RKO (cell line): Measurements from ENCODE around the gene GATAD2A.

ENCODE experiments used
- DNase-seq: peaks from one replicate; pipeline ENCODE4 v3.0.0-alpha.2; 2016; ENCODE audit warnings: low spot score

Gene GATAD2A

DNA sequence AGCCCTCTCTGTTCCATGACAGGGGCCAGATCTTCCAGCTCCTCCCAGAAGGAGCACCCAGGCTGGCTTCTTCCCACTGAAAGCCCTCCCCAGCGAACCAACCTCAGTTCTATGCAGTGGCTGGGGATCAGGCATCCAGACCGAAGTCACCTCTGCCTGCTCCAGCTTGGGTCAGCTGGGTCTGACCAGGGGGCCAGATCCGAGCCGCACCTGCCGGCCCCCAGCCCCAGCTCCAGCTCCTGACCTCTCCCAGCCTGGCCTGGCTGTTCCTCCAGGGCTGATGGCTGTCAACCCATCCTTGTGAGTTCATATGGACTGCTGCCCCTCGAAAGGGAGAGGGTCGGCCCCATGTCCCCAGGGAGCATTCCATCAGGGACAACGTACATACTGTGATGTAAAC is 101.9 kb downstream of the GATAD2A start:
- no peak for DNase-seq

- no peak for DNase-seq
Measured at GRCh38 chr19:19508217-19508616, 102.7 kb downstream of the GATAD2A start.

DNA sequence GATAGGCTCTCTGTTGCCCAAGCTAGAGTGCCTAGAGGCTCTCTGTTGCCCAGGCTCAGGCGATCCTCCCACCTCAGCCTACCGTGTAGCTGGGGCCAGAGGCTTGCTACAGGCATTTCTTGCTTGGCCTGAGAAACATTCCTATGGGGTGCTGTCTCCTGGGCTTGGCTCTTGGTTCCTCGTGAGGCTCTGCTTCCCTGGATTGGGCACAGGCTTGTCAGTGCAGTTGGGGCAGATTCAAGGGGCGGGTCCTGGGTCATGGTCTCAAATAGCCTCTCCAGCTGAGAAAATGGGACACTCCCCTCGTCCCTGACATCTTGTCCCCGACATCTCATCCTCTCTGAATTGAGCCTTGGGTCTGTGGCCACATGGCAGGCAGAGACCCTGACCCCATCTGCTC is 105.0 kb downstream of the GATAD2A start:
- DNase-seq: no peak

- no peak for DNase-seq
Measured at GRCh38 chr19:19513682-19514081, 108.2 kb downstream of the GATAD2A start.

DNA sequence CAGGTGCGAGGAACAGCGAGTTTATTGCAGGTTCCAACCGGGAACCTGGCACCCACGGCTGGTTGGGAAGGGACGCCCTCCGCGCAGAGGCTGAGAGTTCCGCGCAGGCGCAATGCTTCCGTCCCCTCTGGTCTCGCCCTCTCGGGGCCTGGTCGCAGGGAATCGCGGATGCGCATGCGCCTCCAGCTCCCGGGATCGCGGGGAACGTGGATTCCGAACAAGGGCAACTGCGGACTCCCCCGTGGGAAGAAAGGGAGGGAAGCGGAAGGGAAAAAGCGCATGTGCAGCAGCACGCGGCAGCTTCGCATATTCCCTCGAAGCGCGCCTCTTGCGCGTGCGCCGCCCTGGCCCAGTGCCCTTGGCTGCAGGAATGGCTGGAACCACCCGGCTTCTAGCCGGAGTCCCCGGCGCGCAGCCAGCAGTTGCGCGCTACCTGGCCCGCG is 108.8 kb downstream of the GATAD2A start:
- DNase-seq: no peak

DNA sequence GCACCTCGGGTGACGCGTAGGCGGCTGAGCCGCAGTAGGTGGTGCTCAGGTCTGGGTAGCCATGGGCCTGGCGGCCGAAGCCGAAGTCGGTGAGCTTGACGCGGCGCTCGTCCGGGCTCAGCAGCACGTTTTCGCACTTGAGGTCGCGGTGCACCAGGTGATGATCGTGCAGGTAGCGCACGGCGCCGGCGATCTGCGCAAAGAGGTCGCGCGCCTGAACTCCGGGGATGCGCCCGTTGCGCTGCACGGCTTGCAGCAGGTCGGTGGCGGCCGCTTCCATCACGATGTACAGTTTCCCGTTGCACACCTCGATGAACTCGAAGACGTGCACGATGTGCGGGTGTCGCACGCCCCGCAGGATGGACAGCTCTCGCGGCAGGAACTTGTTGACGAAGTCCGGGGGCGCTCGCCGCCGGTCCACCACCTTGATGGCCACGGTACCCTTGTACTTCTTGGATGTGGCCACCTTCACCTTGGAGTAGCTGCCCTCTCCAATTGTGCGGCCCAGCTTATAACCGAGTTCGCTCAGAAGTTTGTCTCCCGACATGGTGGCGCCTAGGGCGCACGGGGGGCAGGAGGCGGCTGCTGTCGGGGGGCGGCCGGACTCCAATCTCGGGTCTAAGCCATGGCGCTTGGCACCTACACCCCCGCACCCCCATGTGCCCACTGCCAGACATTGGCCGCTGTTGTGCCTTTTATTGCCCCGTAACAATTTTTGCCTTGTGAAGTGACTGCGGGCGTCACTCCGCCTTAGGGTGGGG is 109.6 kb downstream of the GATAD2A start, which contains the start of gene TSSK6:
TSSK6 (minus strand) TSS at position 668 of the 761 bp plus-strand sequence; CDS start at position 547, 121 bp downstream.
- no peak for DNase-seq

- DNase-seq: peak; percentile 90
Measured at GRCh38 chr19:19515642-19516519, 110.4 kb downstream of the GATAD2A start, which contains the start of gene NDUFA13. Gene NDUFA13 (plus strand): TSS chr19:19516225. CDS start chr19:19516239, 14 bp downstream.

- no peak for DNase-seq
Measured at GRCh38 chr19:19517235-19517619, 111.8 kb downstream of the GATAD2A start.

- DNase-seq: no peak
Measured at GRCh38 chr19:19520989-19521388, 115.5 kb downstream of the GATAD2A start.

DNA sequence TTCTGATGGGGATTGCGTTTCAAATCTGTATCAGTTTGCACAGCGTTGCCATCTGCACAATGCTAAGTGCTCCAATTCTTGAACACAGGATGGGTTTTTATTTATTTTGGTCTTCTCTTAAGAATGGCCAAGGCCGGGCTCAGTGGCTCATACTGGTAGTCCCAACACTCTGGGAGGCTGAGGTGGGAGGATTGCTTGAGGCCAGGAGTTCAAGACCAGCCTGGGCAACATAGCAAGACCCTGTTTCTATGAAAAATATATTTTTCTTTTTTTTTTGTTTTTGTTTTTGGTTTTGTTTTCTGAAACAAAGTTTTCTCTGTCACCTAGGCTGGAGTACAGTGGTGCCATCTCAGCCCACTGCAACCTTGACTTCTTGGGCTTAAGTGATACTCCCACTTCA is 117.7 kb downstream of the GATAD2A start:
- DNase-seq: no peak

GRCh38 chr19:19524053-19524452 is 118.6 kb downstream of the GATAD2A start:
- no peak for DNase-seq

DNA sequence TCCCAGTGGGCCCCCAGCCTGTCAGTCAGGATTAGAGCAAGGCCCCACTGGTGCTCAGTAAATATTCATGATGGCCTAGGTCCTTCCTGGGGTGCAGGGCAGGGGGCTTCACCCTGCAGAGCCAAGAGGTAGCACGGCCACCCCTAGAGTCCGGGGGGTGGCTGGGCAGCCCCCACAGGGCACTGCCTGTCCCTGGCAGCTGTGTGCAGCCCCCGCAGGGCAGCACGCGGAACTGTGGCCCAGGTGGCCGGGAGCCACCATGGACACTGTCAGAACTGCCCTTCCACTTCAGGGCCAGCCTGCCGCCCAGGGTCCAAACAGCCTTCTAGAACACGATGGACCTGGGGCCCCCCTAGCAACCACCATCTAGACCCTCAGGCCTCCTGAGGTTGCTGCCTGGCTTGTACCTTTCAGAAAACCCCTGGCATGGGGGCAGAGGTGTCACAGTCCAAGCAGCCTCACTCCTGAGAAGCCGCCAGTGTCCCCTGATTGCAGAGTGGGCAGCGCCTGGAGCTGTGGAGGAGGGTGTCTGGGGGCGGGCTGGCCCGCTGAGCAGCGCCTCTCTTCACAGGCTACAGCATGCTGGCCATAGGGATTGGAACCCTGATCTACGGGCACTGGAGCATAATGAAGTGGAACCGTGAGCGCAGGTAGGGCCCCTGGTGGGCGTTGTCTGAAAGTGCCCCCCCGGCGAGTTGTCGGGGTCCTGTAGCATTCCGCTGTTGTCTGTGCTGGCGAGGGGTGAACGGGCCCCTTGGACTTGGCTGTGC is 120.3 kb downstream of the GATAD2A start:
- no peak for DNase-seq

GRCh38 chr19:19526581-19527370 is 121.3 kb downstream of the GATAD2A start:
- no peak for DNase-seq

DNA sequence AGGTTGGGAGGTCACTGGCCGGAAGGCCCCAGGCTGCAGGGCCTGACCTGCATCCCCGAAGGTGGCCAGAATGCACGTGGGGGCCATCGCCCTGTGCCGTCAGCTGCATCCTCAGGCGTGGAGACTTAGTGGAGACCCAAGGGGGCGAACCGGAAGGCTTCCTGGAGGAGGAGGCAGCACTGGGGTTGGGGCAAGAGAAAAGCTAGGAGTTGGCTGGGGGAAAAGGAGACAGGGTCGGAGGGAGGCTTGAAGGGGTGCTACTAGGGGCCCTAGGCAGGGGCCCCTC is 121.8 kb downstream of the GATAD2A start:
- DNase-seq: no peak

DNA sequence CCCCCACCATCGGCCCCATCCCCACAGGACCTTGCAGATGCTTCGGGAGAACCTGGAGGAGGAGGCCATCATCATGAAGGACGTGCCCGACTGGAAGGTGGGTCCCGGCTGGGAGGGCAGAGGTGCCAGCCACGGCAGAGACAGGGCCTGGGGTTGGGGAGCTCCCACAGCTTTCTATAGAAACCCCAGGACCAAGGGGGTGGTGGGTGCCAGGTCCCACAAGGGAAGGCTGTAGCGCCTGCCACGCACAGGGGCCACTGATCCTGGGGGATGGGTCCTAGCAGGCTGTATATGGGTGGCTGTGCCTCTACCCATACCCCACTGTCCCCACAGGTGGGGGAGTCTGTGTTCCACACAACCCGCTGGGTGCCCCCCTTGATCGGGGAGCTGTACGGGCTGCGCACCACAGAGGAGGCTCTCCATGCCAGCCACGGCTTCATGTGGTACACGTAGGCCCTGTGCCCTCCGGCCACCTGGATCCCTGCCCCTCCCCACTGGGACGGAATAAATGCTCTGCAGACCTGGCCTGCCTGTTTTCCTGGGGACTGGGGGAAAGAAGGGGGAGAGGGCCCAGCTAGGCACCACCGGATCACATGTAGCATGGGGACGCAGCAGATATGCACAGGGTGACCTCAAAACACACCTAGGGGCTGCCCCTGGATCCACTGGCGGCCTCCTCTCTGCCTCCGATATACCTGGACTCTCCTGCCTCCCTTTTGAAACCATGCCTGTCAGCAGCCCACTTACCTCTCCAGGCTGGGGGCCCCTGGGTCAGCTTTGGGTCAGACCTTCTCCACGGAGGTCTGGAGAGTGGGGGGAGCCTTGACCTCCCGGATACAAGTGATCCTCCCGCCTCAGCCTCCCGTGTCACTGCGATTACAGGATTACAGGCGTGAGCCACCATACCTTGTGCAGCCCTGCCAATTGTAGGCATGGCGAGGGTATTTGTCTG is 122.5 kb downstream of the GATAD2A start:
- no peak for DNase-seq

GRCh38 chr19:19528721-19529490 is 123.4 kb downstream of the GATAD2A start, which contains the start of gene YJEFN3:
Gene YJEFN3 (plus strand): TSS chr19:19528911. CDS start chr19:19528933, 22 bp downstream.
- no peak for DNase-seq

GRCh38 chr19:19529783-19530422 is 124.4 kb downstream of the GATAD2A start:
- DNase-seq: no peak

DNA sequence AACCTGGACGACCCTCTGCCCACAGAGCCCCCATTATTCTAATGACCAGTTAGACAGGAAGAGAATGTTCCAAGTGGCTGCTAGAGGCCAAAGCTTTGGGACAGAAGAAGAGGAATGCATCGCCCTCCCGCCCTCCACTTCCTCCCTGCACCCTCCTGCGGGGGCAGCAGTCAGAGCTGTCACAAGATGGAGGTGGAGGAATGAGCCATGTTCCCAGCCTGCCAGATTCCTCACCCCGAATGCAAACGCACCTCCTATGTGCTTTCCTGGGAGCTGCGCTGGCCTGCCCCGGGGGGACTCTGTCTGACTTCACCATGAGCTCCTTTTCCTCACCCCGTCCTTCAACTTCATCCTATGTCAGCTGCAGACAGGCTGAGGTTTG is 124.9 kb downstream of the GATAD2A start:
- peak; percentile 37 for DNase-seq

- no peak for DNase-seq
Measured at GRCh38 chr19:19530889-19531288, 125.4 kb downstream of the GATAD2A start.
